ENCODE data around the gene SLC29A1.

SLC29A1 gene

GRCh38 chr6:44269178-44269920 lies 46.0 kb downstream of the SLC29A1 start:
- H3K4me3 ChIP-seq (ENCODE audit: control insufficient read depth, low read depth, low read length), result no peak overlapping the region
- no peak for DNase-seq (ENCODE audit: low read depth)
- TF ChIP-seq CTCF (IDR thresholded peaks at IDR 0.05; ENCODE audit: control insufficient read depth, insufficient read depth, low read depth, low read length, missing control alignments), result no peak

- DNase-seq (ENCODE audit: low read depth), result no peak
- no peak within 1 kb of the TSS for H3K4me3 ChIP-seq (ENCODE audit: control insufficient read depth, low read depth, low read length)
- TF ChIP-seq CTCF (IDR thresholded peaks at IDR 0.05; ENCODE audit: control insufficient read depth, insufficient read depth, low read depth, low read length, missing control alignments), result no peak
Measured at GRCh38 chr6:44269921-44270525, 46.6 kb downstream of the SLC29A1 start, which contains the start of gene TMEM151B. Gene TMEM151B (plus strand): TSS chr6:44270450. CDS start chr6:44270743, 293 bp downstream.

GRCh38 chr6:44270526-44271405 lies 47.4 kb downstream of the SLC29A1 start:
- H3K4me3 ChIP-seq (ENCODE audit: control insufficient read depth, low read depth, low read length), result no peak overlapping the region
- no peak for TF ChIP-seq CTCF (IDR thresholded peaks at IDR 0.05; ENCODE audit: control insufficient read depth, insufficient read depth, low read depth, low read length, missing control alignments)
- no peak for DNase-seq (ENCODE audit: low read depth)

- H3K4me3 ChIP-seq (ENCODE audit: control insufficient read depth, low read depth, low read length), result no peak overlapping the region
- no peak for DNase-seq (ENCODE audit: low read depth)
Measured at GRCh38 chr6:44271406-44271723, 48.0 kb downstream of the SLC29A1 start.

GRCh38 chr6:44271914-44272313 lies 48.5 kb downstream of the SLC29A1 start:
- TF ChIP-seq CTCF (IDR thresholded peaks at IDR 0.05; ENCODE audit: control insufficient read depth, insufficient read depth, low read depth, low read length, missing control alignments), result no peak
- H3K4me3 ChIP-seq (ENCODE audit: control insufficient read depth, low read depth, low read length), result no peak overlapping the region
- no peak for DNase-seq (ENCODE audit: low read depth)

More at GRCh38 chr6:44271406-44271723, 48.0 kb downstream of the SLC29A1 start:
- no peak for TF ChIP-seq CTCF (IDR thresholded peaks at IDR 0.05; ENCODE audit: control insufficient read depth, insufficient read depth, low read depth, low read length, missing control alignments)

GRCh38 chr6:44272529-44272928 lies 49.1 kb downstream of the SLC29A1 start:
- TF ChIP-seq CTCF (IDR thresholded peaks at IDR 0.05; ENCODE audit: control insufficient read depth, insufficient read depth, low read depth, low read length, missing control alignments), result no peak
- H3K4me3 ChIP-seq (ENCODE audit: control insufficient read depth, low read depth, low read length), result no peak overlapping the region
- DNase-seq (ENCODE audit: low read depth), result no peak
